ENCODE results near the gene CBLN3. TPM values are rescaled to one million over a fixed set of nuclear protein-coding genes. Genes with fewer than 3 reads are reported as not detected.
A peak's percentile ranks its signal among the peaks of the same experiment; 100 is the strongest.

Gene CBLN3
- total RNA-seq, 1 experiment from 2014 or later = 2.0 TPM

DNA sequence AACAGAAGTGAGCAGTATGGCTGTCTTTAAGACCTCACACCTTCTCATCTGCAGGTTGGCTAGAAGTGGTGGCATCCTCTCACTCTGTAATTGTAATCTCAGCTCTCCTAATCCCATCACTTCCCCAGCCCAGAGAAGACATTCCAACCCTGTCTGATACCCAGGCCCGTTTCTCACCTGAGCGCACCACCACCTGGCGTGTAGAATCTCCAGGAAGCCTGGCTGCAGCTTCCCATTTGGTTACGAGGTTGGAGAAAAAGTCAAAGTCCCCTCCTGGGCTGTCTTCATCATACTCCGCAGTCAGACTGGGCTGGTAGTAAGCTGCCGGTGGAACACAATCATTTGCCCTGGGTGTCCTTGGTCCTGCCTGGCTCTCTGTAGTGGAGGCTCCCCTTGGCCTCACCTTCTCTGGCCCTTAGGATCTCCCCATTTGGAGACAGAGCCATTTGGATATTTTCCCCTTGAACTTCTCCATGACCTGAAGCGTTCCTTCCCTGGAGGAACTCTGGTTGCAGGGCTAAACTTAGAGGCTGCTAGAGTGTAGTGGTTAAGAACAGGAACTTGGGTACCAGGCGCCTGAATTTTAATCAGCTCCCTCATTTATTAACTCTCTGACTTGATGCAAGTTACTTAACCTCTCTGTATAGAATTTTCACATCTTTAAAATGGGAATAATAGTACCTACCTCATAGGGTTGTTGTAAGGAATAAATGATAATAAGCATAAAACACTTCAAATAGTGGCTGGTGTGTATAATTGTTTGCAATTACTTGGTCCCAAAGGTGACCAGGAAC is 11.3 kb upstream of the CBLN3 start:
- Histone ChIP-seq H3K9me3 (ENCODE audit: control insufficient read depth in 1 of 2, insufficient read depth in 1 of 2, low read depth in 1 of 2, low read length in 2 of 2) (no peaks in the 10 kb centered on the region), H3K9me2 (ENCODE audit: insufficient read depth) (no peaks in the 10 kb centered on the region), H3K9ac (ENCODE audit: low read length) (peak overlapping the region; percentile 88), H2AFZ (ENCODE audit: low read depth, low read length, poor library complexity, severe bottlenecking) (no peak overlapping the region), H3K27me3 (ENCODE audit: insufficient read depth, low read length) (no peaks in the 10 kb centered on the region), H3K4me2 (ENCODE audit: low read length) (peak overlapping the region; percentile 94), H3K4me3 (replicated peaks in 1 of 2; ENCODE audit: low read depth in 1 of 2, low read length in 2 of 2) (peak overlapping the region; percentile 76 to 94), H4K20me1 (ENCODE audit: insufficient read depth) (no peaks in the 10 kb centered on the region), H3K27ac (ENCODE audit: low read depth, low read length) (peak overlapping the region; percentile 96; the same call in 1 of the 2 replicates), H3K36me3 (ENCODE audit: control insufficient read depth in 1 of 2, insufficient read depth in 2 of 2, low read length in 2 of 2) (peaks cover 12 to 29% of the 10 kb centered on the region in 2 experiments; a peak in 3 of 4 replicates), H3K4me1 (ENCODE audit: control insufficient read depth in 1 of 2, insufficient read depth in 2 of 2, low read length in 2 of 2) (peaks cover 5 to 17% of the 10 kb centered on the region in 2 experiments; a peak in 3 of 4 replicates), H3K79me2 (ENCODE audit: insufficient read depth, low read length) (peaks cover 26% of the 10 kb centered on the region)
- no peak for ATAC-seq
- RAD21 ChIA-PET (ENCODE audit: low non-redundant PET in 1 of 2, low total read pairs in 2 of 2, uncharacterized antibody in 2 of 2, unreplicated experiment in 2 of 2) = interaction anchor here in 1 of 2 experiments (1.0 kb wide), 1 partner anchor 9 kb away, joined by 3 read pairs; no protein-coding TSS in a partner anchor
- intact Hi-C loops (cut with micrococcal nuclease) = no loop called here
- no peak for DNase-seq (ENCODE audit: low read depth, low spot score)
- TF ChIP-seq, protein P1, sequence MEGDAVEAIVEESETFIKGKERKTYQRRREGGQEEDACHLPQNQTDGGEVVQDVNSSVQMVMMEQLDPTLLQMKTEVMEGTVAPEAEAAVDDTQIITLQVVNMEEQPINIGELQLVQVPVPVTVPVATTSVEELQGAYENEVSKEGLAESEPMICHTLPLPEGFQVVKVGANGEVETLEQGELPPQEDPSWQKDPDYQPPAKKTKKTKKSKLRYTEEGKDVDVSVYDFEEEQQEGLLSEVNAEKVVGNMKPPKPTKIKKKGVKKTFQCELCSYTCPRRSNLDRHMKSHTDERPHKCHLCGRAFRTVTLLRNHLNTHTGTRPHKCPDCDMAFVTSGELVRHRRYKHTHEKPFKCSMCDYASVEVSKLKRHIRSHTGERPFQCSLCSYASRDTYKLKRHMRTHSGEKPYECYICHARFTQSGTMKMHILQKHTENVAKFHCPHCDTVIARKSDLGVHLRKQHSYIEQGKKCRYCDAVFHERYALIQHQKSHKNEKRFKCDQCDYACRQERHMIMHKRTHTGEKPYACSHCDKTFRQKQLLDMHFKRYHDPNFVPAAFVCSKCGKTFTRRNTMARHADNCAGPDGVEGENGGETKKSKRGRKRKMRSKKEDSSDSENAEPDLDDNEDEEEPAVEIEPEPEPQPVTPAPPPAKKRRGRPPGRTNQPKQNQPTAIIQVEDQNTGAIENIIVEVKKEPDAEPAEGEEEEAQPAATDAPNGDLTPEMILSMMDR (IDR thresholded peaks at IDR 0.05 in 2 of 3, conservative IDR thresholded peaks at IDR 0.05 in 1 of 3; ENCODE audit: borderline replicate concordance in 1 of 3, insufficient read depth in 1 of 3, low read depth in 2 of 3, low read length in 2 of 3) = no peak
- TF ChIP-seq SP1 (IDR thresholded peaks at IDR 0.05; ENCODE audit: low read depth) (no peak), JUND (IDR thresholded peaks at IDR 0.05) (no peak), ATF3 (IDR thresholded peaks at IDR 0.05) (no peak), POLR2A (IDR thresholded peaks at IDR 0.05; ENCODE audit: borderline replicate concordance, extremely low read depth, insufficient read depth, insufficient read length) (no peak), POLR2AphosphoS5 (IDR thresholded peaks at IDR 0.05; ENCODE audit: low read depth, low read length) (0 out of 2 replicates have a peak, but pooled peaks have one; percentile 28)
- TF ChIP-seq, protein P2, sequence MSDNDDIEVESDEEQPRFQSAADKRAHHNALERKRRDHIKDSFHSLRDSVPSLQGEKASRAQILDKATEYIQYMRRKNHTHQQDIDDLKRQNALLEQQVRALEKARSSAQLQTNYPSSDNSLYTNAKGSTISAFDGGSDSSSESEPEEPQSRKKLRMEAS (IDR thresholded peaks at IDR 0.05) = no peak
- BruUV-seq (replicated peaks) = no TSS peak
- POLR2A ChIA-PET = interaction anchor here (3.2 kb wide), 1 partner anchor 10 kb away, joined by 31 read pairs; the partner anchor contains the start of genes CBLN3 and KHNYN
- CTCF ChIA-PET = interaction anchor here (1.4 to 3.6 kb wide), 4 partner anchors 9 to 199 kb away, joined by 5 to 42 read pairs (median 10); partner anchors contain the start of genes CIDEB and TINF2
